C4-2B (cell line): ENCODE measurements around the gene CPB2.

Experiments
- ZFX ChIP-seq: fragments of 450-650 bp; IDR thresholded peaks from 2 replicates; pipeline ENCODE4 v1.6.1; 2017
- TF ChIP-seq, protein P1 (sequence below): fragments of 450-650 bp; conservative IDR thresholded peaks from 2 replicates; pipeline ENCODE4 v1.5.1; 2017; ENCODE audit warnings: mild to moderate bottlenecking

DNA sequence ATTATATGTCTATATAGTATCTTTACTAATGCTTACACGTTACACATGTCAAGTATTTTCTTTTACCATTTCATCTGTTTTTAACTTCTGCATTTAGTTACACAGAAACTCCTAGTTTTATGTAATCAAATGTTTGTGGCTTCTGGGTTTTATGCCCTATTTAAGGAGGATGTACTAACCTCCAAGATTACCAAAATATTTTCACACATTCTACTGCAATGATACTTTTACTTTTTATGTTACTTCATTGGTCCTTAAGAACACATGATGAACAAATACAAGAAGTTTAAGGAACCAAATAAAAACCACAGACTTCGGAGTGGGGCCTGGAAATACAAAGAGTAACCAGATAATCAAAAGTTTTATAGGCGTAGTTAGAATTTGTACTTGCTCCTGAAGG lies 89.5 kb downstream of the CPB2 start:
- TF ChIP-seq, protein P1, sequence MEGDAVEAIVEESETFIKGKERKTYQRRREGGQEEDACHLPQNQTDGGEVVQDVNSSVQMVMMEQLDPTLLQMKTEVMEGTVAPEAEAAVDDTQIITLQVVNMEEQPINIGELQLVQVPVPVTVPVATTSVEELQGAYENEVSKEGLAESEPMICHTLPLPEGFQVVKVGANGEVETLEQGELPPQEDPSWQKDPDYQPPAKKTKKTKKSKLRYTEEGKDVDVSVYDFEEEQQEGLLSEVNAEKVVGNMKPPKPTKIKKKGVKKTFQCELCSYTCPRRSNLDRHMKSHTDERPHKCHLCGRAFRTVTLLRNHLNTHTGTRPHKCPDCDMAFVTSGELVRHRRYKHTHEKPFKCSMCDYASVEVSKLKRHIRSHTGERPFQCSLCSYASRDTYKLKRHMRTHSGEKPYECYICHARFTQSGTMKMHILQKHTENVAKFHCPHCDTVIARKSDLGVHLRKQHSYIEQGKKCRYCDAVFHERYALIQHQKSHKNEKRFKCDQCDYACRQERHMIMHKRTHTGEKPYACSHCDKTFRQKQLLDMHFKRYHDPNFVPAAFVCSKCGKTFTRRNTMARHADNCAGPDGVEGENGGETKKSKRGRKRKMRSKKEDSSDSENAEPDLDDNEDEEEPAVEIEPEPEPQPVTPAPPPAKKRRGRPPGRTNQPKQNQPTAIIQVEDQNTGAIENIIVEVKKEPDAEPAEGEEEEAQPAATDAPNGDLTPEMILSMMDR, result no peak
- TF ChIP-seq ZFX, result no peak
